Measurements from ENCODE around the gene R3HDM2.

GRCh38 chr12:57419495-57419894, 11.3 kb downstream of the R3HDM2 start:
- TF ChIP-seq, protein P1, sequence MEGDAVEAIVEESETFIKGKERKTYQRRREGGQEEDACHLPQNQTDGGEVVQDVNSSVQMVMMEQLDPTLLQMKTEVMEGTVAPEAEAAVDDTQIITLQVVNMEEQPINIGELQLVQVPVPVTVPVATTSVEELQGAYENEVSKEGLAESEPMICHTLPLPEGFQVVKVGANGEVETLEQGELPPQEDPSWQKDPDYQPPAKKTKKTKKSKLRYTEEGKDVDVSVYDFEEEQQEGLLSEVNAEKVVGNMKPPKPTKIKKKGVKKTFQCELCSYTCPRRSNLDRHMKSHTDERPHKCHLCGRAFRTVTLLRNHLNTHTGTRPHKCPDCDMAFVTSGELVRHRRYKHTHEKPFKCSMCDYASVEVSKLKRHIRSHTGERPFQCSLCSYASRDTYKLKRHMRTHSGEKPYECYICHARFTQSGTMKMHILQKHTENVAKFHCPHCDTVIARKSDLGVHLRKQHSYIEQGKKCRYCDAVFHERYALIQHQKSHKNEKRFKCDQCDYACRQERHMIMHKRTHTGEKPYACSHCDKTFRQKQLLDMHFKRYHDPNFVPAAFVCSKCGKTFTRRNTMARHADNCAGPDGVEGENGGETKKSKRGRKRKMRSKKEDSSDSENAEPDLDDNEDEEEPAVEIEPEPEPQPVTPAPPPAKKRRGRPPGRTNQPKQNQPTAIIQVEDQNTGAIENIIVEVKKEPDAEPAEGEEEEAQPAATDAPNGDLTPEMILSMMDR (IDR thresholded peaks at IDR 0.05; ENCODE audit: insufficient read depth, low read depth, low read length) = no peak
- no peak for TF ChIP-seq EZH2 (IDR thresholded peaks at IDR 0.05; ENCODE audit: insufficient read depth, low read length)

Measured in astrocyte (in vitro differentiated cells and primary cell).